MCF 10A (cell line): ENCODE results near the gene INPP4A. TPM values are rescaled to one million over a fixed set of nuclear protein-coding genes. Genes with fewer than 3 reads are reported as not detected.
A peak's percentile ranks its signal among the peaks of the same experiment; 100 is the strongest.

Experiments used
- BruUV-seq: library from RNA; stranded (reverse); fragments of 400-500 nt; replicated peaks from 2 replicates; lab custom pipeline; 2021; lab: Mats Ljungman, UMichigan
- CTCF ChIA-PET: fragments of 300-600 bp; sonication (Branson Sonifier 250); formaldehyde crosslinking; extraction: SDS; loops from one replicate; lab custom pipeline; 2021; ENCODE audit warnings: antibody characterized with exemption, inconsistent platforms; lab: Yijun Ruan, JAX
- POLR2A ChIA-PET: fragments of 300-600, 350-650 bp; sonication (Branson Sonifier 250); formaldehyde crosslinking; extraction: SDS; loops from one replicate; lab custom pipeline; 2020; ENCODE audit warnings: antibody characterized with exemption, inconsistent platforms; lab: Yijun Ruan, JAX
- DNase-seq: peaks from one replicate; pipeline ENCODE4 v3.0.0-alpha.2; 2018; ENCODE audit not compliant: unreplicated experiment
- H3K27ac Mint-ChIP-seq: one replicate; pipeline ENCODE4 v1.8.0; 2022; ENCODE audit warnings: mild to moderate bottlenecking, low read depth, mixed read lengths; ENCODE audit not compliant: unreplicated experiment
- H3K27me3 Mint-ChIP-seq: one replicate; pipeline ENCODE4 v1.8.0; 2022; ENCODE audit warnings: mixed read lengths; ENCODE audit not compliant: insufficient read depth, unreplicated experiment
- H3K36me3 Mint-ChIP-seq: one replicate; pipeline ENCODE4 v1.8.0; 2022; ENCODE audit warnings: mild to moderate bottlenecking, moderate library complexity, mixed read lengths; ENCODE audit not compliant: insufficient read depth, unreplicated experiment
- H3K4me1 Mint-ChIP-seq: one replicate; pipeline ENCODE4 v1.8.0; 2022; ENCODE audit warnings: mixed read lengths; ENCODE audit not compliant: insufficient read depth, unreplicated experiment
- H3K4me3 Mint-ChIP-seq: one replicate; pipeline ENCODE4 v1.8.0; 2022; ENCODE audit warnings: mild to moderate bottlenecking, moderate library complexity, mixed read lengths; ENCODE audit not compliant: unreplicated experiment
- H3K9me3 Mint-ChIP-seq: one replicate; pipeline ENCODE4 v1.8.0; 2022; ENCODE audit warnings: mixed read lengths; ENCODE audit not compliant: unreplicated experiment
- CTCF ChIP-seq: fragments of 200-600 bp; IDR thresholded peaks from one replicate; pipeline ENCODE4 v1.8.0; 2022; ENCODE audit warnings: antibody characterized with exemption, mild to moderate bottlenecking; ENCODE audit not compliant: unreplicated experiment
- intact Hi-C: fragments of 100-400 bp; cut with micrococcal nuclease; formaldehyde crosslinking; loops from 2 replicates; pipeline ENCODE4 v1.14.1; 2022
- total RNA-seq: library from RNA; stranded (reverse); gene quantifications from 2 replicates; pipeline ENCODE4 v1.2.3, GENCODE V29; 2022

Gene INPP4A
- total RNA-seq, 1 experiment from 2014 or later: 21.5 TPM

DNA sequence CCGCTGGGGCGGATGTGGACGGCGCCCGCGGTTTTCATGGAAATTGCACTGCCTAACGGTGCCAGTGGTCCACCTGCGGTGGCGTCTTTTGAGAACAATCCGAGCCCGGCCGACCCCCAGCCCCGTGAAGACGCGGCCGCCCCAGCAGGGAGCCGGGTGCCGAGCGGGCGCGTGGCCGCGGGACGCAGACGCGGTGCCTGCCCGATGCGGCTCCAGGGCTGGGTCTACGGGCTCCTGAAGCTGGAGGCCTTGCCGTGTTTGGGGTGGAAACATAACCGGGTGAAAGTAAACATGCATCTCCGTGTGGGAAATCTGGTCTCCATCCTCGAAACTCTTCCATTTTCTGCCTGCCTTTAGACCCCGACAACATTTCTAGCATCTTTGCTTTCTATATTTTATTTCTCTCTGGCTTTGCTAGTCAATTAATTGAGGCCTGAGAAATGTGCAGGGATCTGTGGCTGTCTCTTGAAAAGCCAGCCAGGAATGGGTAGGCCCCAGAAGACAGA is 572 bp downstream of the INPP4A start:
- no TSS peak for BruUV-seq
- peak overlapping the region; percentile 90 for H3K4me3 Mint-ChIP-seq
- H3K27ac Mint-ChIP-seq: peak overlapping the region; percentile 87
- intact Hi-C loops: no loop called here
- no peaks in the 10 kb centered on the region for H3K36me3 Mint-ChIP-seq
- peak; percentile 19 for DNase-seq
- peaks cover 11% of the 10 kb centered on the region for H3K27me3 Mint-ChIP-seq
- TF ChIP-seq CTCF: no peak
- POLR2A ChIA-PET: no interaction called here
- CTCF ChIA-PET: interaction anchor here (0.6 kb wide), 2 partner anchors 144 to 711 kb away, joined by 3 to 7 read pairs; no protein-coding TSS in a partner anchor
- H3K4me1 Mint-ChIP-seq: peaks cover 9% of the 10 kb centered on the region
- H3K9me3 Mint-ChIP-seq: no peaks in the 10 kb centered on the region

DNA sequence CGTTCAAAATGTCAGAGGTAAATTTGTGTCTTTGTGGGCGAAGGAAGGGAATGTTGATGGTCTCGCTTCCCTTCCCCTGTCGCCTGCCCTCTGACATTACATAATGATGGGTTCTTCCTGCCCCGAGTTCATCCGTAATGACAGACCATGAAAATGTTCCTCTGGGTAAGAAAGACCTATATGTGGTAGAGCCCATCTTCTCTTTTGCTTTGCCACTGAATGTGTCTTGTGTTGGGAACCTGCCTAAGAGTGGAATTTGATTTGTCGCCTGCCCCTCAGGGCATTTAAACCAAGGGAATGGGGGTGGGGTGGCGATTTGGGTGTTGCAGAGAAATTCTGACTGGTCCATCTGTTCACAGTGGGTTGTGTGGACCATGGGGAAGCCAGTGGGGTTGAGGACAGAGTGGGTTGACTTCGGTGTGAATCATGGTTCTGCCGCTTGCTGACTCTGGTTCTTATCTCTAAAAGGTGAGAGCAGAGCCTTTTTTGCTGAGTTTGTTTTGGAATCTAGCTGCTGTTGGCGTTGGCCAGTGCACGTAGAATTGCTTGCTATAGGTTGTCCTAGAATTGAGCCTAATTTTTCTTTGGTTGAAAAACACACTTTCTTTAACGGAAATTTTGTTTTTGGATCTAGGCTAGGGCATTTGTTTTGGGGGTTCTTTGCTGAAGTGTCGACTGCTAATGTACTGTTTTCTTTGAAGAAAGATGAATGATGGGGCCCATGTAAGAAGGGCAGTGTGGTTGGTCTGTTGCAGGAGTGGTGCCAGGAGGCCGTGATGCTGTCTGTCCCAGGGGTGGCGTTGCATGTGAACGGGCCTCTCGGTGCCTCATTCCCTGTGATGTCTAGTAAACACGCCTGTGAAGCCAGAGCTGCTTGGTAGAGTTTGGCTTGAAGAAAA is 1.3 kb downstream of the INPP4A start:
- CTCF ChIA-PET: interaction anchor here (0.6 to 1.4 kb wide), 5 partner anchors 18 to 712 kb away, joined by 3 to 7 read pairs (median 5); no protein-coding TSS in a partner anchor
- no peak for TF ChIP-seq CTCF
- H3K36me3 Mint-ChIP-seq: no peaks in the 10 kb centered on the region
- peaks cover 4% of the 10 kb centered on the region for H3K27me3 Mint-ChIP-seq
- peak overlapping the region; percentile 90 for H3K4me3 Mint-ChIP-seq
- intact Hi-C loops: no loop called here
- peak overlapping the region; percentile 87 for H3K27ac Mint-ChIP-seq
- peaks cover 9% of the 10 kb centered on the region for H3K4me1 Mint-ChIP-seq
- H3K9me3 Mint-ChIP-seq: no peaks in the 10 kb centered on the region
- DNase-seq: no peak
- POLR2A ChIA-PET: interaction anchor here (0.6 to 2.0 kb wide), 3 partner anchors 11 to 515 kb away, joined by 3 to 6 read pairs (median 4); no protein-coding TSS in a partner anchor
- BruUV-seq: TSS peak; percentile 26

DNA sequence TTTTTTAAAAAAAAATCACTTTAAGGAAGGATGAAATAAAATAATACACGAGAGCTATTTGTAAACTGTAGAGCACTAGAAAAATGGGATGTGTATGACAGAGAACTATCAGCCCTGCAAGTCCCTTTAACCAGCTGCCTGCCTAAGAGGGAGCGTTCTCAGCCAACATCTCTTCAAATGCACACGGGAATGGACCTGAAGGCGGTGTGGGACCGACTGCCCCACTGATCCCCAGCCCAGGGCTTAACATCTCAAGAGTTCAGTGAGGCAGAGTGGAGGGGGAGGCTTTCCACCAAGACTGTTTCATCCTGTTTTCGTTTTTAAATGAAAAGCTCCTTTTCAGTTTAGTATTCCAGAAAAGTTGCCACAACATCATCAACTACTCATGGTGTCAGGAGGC is 2.2 kb downstream of the INPP4A start:
- no TSS peak for BruUV-seq
- TF ChIP-seq CTCF: no peak
- no peaks in the 10 kb centered on the region for H3K9me3 Mint-ChIP-seq
- DNase-seq: no peak
- POLR2A ChIA-PET: interaction anchor here (0.6 to 2.0 kb wide), 3 partner anchors 10 to 514 kb away, joined by 3 to 6 read pairs (median 4); no protein-coding TSS in a partner anchor
- peaks cover 9% of the 10 kb centered on the region for H3K4me1 Mint-ChIP-seq
- CTCF ChIA-PET: interaction anchor here (0.6 to 1.4 kb wide), 6 partner anchors 18 to 775 kb away, joined by 3 to 5 read pairs (median 4); no protein-coding TSS in a partner anchor
- intact Hi-C loops: no loop called here
- H3K27me3 Mint-ChIP-seq: no peaks in the 10 kb centered on the region
- H3K36me3 Mint-ChIP-seq: no peaks in the 10 kb centered on the region
- H3K27ac Mint-ChIP-seq: no peak overlapping the region
- no peak overlapping the region for H3K4me3 Mint-ChIP-seq
